SKM-1 treated with dmso at 0.1 percent for 144 hours (cell line): ENCODE measurements around the gene PLXNA4.

Experiments
- DNase-seq: peaks from one replicate; lab custom pipeline; 2025; ENCODE audit not compliant: unreplicated experiment; lab: John Stamatoyannopoulos, UW

PLXNA4 gene

DNA sequence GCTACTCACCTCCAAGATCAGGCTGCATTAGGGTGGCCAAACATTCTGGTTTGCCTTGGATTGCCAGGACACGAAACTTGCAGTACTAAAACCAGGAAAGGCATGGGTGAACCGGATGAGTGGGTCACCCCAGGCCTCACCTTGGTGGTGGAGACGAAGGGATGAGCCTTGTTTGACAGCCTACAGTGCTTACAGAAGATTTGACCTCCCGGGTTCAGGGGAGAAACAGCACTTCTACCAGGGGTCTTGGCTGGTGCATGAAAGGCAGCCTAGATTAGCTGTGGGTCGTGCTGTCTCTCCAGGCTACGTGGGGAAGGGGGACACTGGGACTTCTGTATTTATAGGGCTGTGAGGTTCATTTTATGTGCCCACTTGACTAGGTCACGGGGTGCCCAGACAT lies 469.8 kb downstream of the PLXNA4 start:
- DNase-seq, result no peak

DNA sequence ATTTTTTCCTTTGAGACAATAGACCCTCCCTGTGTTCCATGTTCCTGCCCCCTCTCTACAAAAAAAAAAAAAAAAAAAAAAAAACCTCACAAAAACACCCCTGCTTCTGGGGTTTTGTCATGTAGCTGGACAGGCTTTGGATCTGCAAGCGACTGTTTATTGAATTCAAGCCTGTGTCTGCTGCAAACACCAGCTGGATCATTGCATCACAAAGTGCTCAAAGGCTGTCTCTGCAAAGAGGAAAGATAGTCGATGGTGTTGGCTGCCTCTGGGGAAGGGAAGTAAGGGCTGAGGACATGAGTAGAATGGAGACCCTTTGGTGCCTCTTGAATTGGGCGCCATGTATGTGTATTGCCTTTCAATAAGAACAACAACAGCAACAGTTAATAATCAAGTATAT lies 471.2 kb downstream of the PLXNA4 start:
- no peak for DNase-seq

DNA sequence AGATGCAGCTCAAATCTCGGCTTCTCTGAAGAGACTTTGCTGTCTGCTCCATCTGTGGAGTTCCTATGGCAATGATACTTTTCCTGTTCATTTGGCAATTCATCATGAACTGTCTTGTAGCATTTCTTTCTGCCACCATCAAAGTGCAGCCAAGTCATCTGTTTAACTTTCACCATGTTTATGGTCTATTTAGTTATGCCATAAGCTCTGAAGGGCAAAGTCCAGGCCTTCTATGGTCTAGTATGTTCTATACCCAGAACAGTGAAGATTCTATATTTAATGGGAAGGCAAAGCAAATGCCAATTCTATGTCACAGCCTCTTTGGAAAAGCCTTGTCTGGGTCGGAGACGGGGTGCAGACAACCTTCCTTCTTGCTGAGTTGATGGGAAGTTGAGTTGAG lies 472.6 kb downstream of the PLXNA4 start:
- DNase-seq, result no peak

DNA sequence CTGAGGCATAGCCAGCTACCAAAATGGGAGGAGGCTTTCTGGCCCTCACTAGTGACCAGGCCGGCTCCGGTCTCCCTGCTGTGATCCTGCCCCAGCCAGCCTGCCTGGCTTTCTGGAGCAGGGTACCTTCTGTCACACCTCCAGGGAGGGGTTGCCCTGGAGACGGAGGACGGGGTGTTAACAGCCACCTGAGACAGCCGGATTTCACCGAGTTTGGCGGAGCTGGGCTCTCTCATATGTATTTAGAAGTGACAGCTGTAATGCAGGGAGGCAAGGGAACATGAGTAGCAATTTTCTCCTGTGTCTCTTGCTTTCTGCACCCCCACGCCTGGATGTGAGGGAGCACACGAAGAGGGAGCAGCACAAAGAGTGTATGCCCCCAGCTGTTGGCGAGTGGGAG lies 473.3 kb downstream of the PLXNA4 start:
- no peak for DNase-seq

DNA sequence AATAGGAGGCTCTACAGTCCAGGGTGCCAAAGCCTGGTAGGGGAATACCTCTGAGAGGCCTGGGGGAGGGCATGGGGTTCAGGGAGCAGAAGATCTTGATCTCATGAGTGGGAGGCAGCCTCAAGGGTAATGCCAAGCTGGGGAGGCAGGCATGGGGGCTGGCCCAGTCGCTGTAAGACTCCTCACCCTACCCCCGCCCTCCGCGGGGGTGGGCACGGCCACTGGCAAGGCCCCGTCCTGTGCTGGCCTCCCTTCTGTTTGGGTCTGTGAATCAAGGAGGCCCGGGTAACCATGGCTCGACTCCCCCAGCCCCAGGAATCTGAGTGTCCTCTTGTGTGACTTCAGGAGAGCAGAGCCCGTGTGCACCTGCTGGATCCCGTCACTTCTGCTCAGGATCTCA lies 473.9 kb downstream of the PLXNA4 start:
- DNase-seq, result no peak

DNA sequence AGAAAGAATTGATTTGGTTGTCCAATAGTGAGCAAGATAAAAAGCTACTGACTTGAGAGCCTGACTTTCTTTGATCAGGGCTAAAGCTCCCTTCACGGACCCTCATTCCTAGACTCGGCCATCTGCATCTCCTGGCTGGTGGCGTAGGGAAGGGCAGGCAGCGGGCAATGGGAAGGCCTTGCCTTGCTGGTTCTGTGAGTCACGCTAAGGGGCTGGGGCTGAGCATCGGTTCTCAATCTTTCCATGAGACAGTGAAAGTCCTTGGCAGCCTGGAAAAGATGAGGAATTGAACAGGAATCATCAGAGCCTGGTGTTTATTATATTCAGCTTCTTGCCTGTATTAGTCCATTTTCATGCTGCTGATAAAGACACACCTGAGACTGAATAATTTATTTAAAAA lies 475.3 kb downstream of the PLXNA4 start:
- DNase-seq, result no peak

DNA sequence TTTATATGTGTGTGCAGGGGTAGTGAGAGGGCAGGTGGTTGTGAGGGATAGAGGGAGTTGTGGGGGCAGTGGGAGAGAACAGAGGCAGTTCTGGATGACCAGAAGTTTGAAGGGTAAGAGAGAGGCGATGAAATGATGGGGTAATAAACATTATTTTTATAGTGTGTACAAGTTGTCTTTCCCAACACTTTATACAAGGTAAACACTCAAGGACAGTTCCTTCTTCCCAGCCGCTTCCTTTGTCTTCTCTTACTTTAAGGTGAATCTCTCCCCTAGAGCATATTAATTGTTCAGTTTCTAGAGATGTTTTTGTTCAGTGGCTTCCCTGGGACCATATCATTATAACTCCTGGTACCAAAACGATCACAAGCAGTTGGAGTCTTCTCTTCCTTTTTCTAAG lies 475.8 kb downstream of the PLXNA4 start:
- DNase-seq, result no peak

DNA sequence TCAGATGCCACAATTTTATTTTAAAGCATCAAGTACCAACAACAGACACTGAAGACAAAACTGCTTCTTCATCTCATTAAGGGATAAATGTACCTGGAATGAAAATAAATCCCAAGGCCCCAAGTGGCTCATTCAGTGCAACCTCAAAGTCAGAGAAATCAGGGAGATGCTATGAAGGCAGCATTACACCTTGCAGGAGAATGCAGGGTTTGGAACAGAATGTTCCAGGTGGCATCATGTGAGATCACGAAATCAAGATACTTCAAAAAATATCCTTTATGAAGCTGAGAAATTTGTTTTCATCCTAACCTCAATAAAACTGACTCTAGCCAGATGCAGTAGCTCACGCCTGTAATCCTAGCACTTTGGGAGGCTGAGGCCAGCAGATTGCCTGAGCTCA lies 477.1 kb downstream of the PLXNA4 start:
- DNase-seq, result no peak

DNA sequence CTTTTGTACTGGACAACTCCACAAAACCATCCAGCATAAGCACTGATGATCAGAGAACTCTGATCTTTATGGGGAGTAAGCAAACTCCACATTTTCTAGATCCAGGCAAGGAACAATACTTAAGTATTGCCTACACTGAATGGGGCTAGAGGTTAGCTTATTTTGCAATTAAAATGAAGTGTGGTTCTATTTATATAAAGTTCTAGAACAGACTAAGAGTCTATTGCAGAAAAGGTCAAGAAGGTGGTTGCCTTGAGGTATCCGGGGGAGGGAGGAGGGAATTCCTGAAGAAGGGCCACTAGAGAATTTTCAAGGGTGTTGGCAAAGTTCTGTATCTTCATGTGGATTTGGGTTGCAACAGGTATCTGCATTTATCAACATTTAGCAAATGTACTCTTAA lies 477.9 kb downstream of the PLXNA4 start:
- no peak for DNase-seq

DNA sequence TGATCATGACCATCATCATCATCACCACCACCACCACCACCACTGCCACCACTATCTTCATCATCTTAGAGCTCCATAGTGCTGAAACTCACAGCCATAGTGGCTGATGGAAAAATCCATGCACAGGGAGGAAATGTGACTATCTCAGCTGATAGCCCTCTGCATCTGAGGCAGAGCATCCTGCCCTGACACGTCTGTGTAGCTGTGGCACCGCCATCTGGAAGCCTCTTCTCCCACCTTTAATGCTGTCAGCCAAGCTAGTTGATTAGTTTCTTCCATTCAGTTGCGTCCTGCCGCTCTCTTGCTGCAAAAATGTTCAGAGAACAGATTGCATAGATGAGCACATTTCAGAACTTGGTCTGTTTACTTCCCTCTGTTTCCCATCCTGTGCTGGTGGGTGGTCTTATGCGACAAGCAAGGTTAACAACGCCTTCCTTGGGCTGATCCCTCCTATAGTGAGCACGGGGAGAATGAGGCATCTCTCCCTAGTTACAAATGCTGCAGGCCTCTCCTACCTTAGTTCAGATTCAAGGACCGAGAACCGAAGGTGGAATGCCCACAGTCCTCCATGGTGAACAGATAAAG lies 478.6 kb downstream of the PLXNA4 start:
- no peak for DNase-seq

DNA sequence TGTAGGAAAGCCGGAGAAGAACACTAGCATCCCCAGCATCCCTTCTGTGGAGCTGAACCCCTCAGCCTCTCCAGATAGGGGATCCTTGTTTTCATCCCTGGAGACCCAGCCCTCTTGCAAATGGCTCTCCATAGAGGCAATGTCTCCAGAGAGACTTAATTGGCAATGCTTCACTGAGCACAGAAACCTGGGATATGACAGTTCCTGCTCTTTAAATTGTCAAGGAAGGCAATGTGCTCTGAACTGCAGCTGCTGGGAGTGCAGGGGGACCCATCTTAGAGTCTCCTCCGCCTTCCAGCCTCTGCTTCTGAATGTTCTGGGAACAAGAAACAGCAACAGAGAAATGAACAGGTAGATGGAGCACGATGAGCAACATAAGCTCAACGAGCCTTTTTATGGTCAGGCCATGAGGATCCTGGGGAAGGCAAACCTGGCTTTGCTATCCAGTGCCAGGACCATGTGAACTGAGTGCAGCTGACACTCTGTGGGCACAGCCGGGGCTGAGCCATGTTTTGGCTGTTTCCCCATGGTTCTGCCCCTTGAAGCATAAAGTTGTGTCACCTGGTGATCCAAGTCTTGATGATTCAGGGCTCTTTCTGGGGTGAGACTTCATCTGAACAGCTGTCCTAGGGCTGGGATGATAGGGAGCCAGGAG lies 481.0 kb downstream of the PLXNA4 start:
- DNase-seq, result no peak

DNA sequence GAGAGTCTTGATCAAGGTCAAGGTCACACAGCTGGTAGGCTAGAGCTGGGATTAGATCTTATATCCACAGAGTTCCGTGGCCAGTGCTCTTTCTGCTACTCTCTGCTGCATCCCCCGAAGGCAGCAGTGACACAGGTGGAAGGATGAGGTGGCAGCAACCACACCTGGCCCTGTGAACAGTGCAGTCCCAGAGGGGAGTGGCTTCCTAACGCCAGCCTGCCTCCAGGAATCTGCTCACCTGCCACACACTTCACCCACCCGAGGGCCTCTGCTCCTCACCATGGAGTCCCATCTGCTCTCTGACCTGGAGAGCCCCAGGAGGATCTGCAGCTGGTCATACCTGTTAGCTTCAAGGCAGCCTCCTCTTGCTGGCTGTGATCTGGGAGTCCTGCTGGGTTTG lies 484.2 kb downstream of the PLXNA4 start:
- DNase-seq, result no peak

DNA sequence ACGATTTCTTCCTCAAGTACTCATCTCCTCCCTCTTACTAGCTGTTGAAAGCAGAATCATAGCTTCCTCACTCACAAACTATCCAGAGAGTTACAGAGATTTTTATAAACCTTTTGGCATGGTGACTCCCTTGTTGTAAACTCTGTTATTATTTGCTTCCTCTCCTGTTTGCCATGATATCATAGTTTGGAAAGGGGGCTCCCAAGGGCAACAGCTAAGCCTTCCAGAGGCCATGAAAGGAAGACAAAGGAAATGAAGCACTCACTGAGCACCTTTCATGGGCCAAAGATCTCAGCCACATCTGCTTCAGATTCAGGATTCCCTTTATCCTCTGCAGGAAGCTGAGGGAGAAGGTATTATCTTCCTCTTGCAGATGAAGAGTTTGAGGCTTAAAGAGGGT lies 484.6 kb downstream of the PLXNA4 start:
- no peak for DNase-seq

DNA sequence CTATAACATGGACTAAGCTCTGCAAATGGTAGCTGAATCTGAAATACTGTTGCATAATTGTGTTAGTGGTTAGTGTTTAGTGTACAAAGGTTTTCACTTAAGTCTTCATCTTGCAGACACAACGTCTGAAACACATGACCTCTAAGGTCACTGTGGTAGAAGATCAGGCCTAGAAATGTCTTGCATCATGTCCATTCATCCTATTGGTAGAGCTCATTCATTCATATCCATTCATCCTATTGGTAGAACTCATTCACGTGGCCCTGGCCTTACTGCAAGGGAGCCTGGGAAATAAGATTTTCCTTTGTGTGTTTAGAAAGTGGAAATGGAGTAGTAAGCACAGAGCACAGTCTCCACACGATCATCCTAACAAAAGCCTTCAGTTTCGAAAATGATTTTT lies 485.8 kb downstream of the PLXNA4 start:
- no peak for DNase-seq

DNA sequence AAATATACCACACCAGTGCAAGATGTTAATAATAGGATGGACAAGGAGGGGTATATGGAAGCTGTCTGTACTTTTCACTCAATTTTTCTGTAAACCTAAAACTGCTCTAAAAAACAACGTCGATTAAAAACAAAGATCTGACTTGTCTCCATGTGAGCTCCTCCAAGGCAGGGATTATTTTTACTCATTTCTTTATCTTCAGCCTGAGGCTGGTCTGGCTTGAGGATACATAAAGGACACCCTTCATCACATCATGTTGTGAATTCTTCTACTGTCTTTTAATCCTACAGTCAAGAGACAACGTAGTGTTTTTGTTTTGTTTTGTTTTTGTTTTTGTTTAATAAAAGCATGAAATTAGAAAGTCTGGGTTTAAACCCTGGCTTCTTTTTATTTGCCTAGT lies 486.9 kb downstream of the PLXNA4 start:
- no peak for DNase-seq

DNA sequence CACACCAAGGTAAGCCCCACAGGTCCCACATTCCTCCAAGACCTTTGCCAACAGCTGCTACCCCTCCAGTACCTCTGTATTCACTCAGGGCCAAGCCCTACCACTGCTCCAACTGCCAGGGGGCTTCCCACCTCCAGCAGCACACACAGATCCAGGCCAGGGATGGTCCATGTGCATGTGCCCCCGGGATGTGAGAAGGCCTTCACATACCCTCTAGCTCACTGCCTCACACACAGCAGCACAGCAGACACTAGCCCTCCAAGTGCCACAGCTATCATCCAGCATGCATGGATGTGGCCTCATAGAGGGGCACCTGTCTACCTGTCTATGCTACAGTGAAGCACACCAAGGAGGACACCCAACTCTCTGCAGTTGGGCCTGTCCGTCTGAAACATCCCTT lies 488.8 kb downstream of the PLXNA4 start:
- no peak for DNase-seq

DNA sequence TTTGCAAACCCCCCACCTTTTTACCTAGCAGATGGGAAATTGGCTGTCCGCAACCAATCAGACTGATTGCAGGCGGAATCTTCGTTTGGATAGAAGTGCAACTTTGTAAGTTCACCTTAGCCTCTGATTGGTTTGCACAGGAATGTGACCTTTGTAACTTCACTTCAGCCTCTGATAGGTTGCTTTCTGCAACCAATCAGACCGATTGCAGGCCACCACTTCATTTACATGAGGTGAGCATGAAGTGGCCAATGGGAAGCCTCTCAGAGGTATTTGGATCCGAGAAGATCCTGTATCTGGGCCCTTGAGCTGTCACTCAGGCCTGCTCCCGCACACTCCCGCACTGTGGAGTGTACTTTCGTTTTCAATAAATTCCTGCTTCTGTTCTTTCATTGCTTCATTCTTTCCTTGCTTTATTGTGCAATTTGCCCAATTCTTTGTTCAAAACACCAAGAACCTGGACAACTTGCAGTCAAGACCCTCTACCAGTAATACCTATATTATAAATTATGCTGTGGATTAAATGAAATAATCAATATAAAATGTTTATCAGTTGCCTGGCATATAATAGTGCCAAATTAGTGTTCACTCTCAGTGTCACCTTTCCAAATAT lies 491.4 kb downstream of the PLXNA4 start:
- DNase-seq, result no peak

DNA sequence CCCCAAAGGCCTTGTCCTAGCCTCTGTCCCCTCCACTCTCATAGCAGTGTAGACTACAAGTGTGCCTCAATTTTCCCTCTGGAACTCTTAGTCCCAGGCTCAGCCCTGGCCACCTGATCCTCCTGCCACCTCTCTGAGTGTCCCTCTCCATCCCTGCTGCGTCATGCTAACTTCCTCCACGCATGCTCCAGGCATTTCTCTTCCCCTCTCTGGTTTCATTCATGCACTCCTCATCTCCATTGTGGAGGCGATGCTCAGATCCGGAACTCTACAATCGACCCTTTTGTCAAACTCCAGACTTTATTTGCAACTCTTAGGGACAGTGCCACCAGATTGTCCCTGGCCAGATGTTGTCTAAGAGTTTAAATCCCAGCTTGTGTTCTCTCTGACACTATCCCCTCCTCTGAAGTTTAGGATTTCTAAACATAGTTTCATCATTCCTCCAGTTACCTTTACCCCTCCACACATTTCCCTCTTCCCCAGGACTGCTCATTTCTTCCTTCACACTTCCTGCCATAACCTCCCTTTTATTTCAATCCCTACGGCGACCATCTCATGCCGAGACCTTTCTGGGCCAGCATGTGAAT lies 492.6 kb downstream of the PLXNA4 start:
- DNase-seq, result no peak

DNA sequence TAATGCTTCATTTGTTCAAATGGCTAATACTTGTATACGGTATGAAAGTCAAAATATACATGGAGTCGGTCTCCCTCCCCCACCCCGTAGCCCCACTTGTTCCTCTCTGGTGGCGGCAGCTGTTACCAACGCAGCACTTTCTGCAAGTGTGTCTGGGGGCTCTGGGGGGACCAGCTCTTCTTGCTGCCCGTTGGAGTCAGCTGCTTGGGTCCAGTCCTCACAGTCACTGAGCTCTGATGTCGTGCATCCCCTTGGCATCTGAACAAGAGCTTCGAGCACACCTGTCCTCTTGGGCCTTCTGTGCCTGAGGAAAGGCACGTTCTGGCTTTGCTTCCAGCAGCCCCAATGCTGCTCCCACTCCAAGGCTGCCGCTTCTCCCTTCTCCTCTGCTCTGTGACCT lies 493.1 kb downstream of the PLXNA4 start:
- DNase-seq, result no peak

DNA sequence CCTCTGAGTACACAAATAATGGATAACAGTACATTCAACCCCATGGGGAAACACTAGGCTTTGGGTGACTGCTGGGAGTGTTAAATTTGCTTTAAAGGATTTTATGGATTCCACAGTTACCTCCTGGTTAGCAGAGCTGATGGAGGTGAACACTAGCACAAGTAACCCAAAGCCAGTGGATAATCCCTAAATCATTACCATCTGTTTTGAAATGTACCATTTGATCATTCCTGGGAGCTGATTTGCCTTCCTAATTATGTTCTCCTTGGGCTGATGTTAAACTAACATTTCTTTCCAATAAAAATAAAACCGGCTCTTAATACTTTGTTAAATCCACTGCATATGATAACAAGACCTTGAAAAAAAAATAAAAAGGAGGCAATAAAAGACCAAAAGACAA lies 493.9 kb downstream of the PLXNA4 start:
- DNase-seq, result no peak

DNA sequence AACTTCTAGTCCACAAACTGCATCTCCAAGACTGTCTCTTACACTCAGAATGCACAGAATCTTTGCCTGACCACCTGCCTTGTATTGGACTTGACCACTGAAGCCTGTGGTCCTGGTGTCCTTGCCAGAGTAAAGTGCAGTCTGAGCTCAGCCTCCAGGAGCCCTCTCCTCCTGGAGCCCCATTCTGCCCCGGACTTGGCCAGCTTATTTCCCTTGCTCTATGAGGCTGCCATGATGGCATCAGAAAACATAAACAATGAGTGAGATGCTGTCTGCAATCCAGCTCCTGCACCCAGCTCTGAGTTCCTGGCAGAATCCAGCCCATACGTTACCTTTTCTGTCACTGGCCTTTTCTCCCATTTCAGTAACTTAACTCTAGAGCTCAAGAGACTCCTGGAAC lies 494.6 kb downstream of the PLXNA4 start:
- no peak for DNase-seq

DNA sequence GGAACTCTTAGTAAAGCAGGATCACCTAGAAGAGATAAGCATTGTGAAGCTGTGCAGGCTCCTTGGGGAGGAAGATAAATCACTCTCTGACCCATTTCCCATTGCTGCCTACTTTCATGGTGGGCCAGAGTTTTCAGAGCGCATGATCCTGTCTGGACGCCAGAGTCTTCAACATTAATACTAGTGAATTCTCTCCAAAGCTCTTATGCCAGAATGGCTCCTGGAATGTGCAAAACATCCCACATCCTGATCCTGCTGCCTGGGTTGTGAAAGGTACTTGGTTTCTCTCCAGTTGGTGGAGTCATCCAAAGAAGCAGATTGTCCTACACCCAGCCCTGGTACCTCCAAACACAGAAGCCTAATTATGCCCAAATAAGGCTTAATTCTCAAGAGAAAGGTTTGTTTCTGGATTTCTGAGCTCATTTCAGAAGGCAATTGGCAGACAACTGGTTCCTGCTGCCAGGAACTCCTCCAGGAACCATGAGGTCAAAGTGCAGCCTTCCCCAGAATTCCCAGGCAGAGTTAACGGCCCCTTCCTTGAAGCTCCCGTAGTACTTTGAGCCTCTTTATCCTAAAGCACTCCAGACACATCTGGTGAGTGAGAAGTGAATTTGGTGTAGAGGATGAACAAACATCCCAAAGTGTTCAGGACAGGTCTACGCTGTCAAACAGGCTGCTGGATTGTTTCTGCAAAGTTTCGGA lies 495.2 kb downstream of the PLXNA4 start:
- DNase-seq, result no peak
